Measurements from ENCODE around the gene DDX50.

DNA sequence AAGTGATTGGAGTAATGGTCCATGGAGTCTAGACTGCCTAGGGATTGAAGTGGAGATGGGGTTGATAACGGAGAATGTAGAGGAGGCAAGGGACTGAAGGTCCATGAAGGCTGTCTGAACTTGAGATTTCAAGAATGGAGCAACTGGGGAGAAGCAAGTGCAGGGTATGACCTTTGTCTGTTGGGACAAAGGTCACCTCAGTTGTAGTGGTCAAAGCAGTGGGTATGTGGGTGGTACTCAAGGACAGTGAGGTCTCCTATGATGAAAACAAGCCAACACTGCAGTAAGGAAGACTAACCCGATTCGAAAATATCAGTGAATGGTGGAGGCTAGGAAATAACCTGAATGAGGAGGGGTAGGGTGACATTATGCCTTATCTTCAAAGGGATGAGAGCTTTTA is 49.5 kb downstream of the DDX50 start:
- TF ChIP-seq ZNF274 (IDR thresholded peaks at IDR 0.05; ENCODE audit: low read depth, low read length): no peak
- TF ChIP-seq YY1 (IDR thresholded peaks at IDR 0.05; ENCODE audit: insufficient read depth, insufficient read length): no peak

Data from NT2/D1 (cell line).